Measurements from ENCODE around the gene CRELD2. TPM values are rescaled to one million over a fixed set of nuclear protein-coding genes. Genes with fewer than 3 reads are reported as not detected.

Gene CRELD2
- total and polyA plus RNA-seq, 2 of the 4 experiments (the other 2 are of a cell fraction): 36.2 to 70.7 TPM

DNA sequence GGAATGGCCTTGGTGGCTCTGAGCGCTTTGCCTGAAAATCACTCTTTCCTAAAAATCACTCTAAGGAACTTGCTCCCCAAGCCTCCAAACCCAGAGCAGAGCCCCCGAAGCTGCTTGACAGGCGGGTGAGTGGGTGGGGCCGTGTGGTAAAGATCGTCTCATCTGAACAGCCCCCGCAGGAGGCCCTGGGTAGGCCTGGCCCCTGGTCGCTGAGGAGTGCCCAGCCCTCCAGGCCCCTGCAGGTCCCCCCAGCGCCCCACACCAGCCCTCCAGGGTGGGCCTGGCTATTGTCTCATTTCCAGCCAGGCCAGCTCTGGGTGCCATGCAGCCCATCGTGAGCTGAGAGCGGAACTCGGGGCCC lies 25.0 kb downstream of the CRELD2 start:
- WGBS, 2 experiments (ENCODE audit: extremely low coverage in 2 of 2, insufficient read length in 1 of 2): 40% methylated on average over 1 of the region's 11 CpGs; no CpG with 5 or more reads in 1 of the 2 experiments
- Histone ChIP-seq H3K79me1 (ENCODE audit: low read depth in 1 of 2, low read length in 2 of 2) (no peaks in the 10 kb centered on the region), H3K4me1 (ENCODE audit: control insufficient read depth, insufficient read depth, low read length) (no peaks in the 10 kb centered on the region), H3K4me2 (ENCODE audit: low read depth, low read length) (no peak overlapping the region), H2BK15ac (ENCODE audit: low read depth, low read length) (no peak overlapping the region), H3K4ac (ENCODE audit: low read depth, low read length) (no peak overlapping the region), H2BK20ac (ENCODE audit: low read depth, low read length) (no peak overlapping the region), H3K9ac (ENCODE audit: low read depth, low read length) (no peak overlapping the region), H2BK5ac (ENCODE audit: low read depth, low read length, poor library complexity, severe bottlenecking) (no peak overlapping the region), H4K91ac (ENCODE audit: insufficient read depth, low read depth, low read length) (no peak overlapping the region), H3K36me3 (ENCODE audit: control insufficient read depth, insufficient read depth, low read length) (no peaks in the 10 kb centered on the region), H4K20me1 (ENCODE audit: insufficient read depth, low read length) (no peaks in the 10 kb centered on the region), H2AK9ac (replicated peaks; ENCODE audit: low read depth, low read length, poor library complexity) (no peak overlapping the region), H3K27me3 (ENCODE audit: control insufficient read depth, insufficient read depth, low read length) (no peaks in the 10 kb centered on the region), H3K9me3 (ENCODE audit: control insufficient read depth, insufficient read depth, low read length) (no peaks in the 10 kb centered on the region), H3K56ac (ENCODE audit: extremely low read depth, insufficient read depth, low read length) (no peak overlapping the region), H3K4me3 (ENCODE audit: insufficient read depth, low read depth, low read length) (no peak overlapping the region), H4K8ac (ENCODE audit: low read depth in 2 of 2, low read length in 2 of 2) (no peak overlapping the region), H2AFZ (replicated peaks; ENCODE audit: low read length, poor library complexity) (no peak overlapping the region), H2AK5ac (ENCODE audit: low read depth, low read length) (no peak overlapping the region), H3K27ac (ENCODE audit: insufficient read depth, low read length) (no peak overlapping the region), H3K18ac (ENCODE audit: low read depth, low read length) (no peak overlapping the region), H2BK120ac (ENCODE audit: low read depth, low read length) (no peak overlapping the region), H4K5ac (ENCODE audit: low read depth, low read length) (no peak overlapping the region), H3K23ac (ENCODE audit: low read depth, low read length) (no peak overlapping the region), H3K14ac (replicated peaks; ENCODE audit: low read depth, low read length) (no peak overlapping the region), H3K9me1 (ENCODE audit: insufficient read depth, low read length) (no peaks in the 10 kb centered on the region)
- no peak for TF ChIP-seq MAFK (IDR thresholded peaks at IDR 0.05; ENCODE audit: low read depth, low read length)
- no TSS peak for BruUV-seq (replicated peaks)
- DNase-seq (no peak), ATAC-seq (ENCODE audit: low read depth) (no peak)
- ChIA-PET CTCF (interaction anchor here (1.0 kb wide), 1 partner anchor 40 kb away, joined by 3 read pairs; no protein-coding TSS in a partner anchor), POLR2A (ENCODE audit: unreplicated experiment) (interaction anchor here (0.5 kb wide), 1 partner anchor 9 kb away, joined by 3 read pairs; no protein-coding TSS in a partner anchor)
- dilution Hi-C loops (cut with HindIII; ENCODE audit: low sequenced_read_pairs, unreplicated experiment): no loop called here
- intact Hi-C loops (cut with micrococcal nuclease): no loop called here
- in situ Hi-C loops (cut with MboI; ENCODE audit: low sequenced_read_pairs): no loop called here

Data from IMR-90 (cell line).